GM19328 (cell line): Measurements from ENCODE around the gene CDC23.
A peak's percentile ranks its signal among the peaks of the same experiment; 100 is the strongest.
"Not testable (repeated sequence)": the region's sequence is repeated elsewhere in the genome, so short reads cannot be mapped to it uniquely, and the experiment has no call there.

Experiments
- ATAC-seq: cut with Tn5 transposase; IDR thresholded peaks from one replicate; pipeline ENCODE4 v1.9.1; 2021; ENCODE audit warnings: mild to moderate bottlenecking, moderate library complexity; ENCODE audit not compliant: unreplicated experiment

The CDC23 gene, protein sequence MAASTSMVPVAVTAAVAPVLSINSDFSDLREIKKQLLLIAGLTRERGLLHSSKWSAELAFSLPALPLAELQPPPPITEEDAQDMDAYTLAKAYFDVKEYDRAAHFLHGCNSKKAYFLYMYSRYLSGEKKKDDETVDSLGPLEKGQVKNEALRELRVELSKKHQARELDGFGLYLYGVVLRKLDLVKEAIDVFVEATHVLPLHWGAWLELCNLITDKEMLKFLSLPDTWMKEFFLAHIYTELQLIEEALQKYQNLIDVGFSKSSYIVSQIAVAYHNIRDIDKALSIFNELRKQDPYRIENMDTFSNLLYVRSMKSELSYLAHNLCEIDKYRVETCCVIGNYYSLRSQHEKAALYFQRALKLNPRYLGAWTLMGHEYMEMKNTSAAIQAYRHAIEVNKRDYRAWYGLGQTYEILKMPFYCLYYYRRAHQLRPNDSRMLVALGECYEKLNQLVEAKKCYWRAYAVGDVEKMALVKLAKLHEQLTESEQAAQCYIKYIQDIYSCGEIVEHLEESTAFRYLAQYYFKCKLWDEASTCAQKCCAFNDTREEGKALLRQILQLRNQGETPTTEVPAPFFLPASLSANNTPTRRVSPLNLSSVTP

DNA sequence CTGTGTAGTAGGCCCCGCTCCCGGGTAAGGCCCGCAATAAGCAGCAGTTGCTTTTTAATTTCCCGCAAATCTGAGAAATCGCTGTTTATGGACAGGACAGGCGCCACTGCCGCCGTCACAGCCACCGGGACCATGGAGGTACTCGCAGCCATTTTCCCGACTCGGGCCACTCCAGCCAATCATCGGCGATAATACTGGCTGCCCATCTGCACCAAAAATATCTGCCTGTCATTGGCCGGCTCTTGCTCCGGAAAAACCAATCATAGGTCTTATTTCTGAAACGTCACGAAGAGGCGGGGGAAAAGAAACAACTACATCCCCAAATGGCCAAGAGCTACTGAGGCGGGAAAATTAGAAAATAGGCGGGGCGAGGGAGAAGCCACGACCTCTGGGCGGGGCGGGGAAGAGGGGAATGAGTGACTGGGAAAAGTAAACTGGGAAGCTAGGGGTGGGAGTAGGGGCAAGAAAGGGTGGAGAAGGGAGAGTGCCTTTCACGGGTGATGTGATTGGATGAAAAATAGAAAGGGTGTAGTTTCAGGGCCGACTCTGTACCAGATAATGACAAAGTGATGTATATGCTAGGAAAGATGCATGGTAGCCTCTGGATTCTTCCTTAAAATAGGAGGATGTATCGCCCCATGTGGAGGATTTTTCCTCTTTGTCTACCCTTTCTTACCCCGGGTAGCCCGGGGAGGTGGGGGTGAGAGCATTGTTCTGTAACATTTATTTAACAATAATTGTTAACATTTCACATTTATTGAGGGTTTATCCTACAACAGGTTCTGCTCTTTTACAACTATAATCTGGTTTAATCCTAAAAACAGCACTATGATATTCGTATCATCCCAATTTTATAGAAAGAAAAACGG is at the start of gene CDC23:
TSS of gene CDC23 (minus strand) at position 163 of the 869 bp plus-strand sequence. CDS start at position 152, 11 bp downstream.
- ATAC-seq: peak; percentile 99

DNA sequence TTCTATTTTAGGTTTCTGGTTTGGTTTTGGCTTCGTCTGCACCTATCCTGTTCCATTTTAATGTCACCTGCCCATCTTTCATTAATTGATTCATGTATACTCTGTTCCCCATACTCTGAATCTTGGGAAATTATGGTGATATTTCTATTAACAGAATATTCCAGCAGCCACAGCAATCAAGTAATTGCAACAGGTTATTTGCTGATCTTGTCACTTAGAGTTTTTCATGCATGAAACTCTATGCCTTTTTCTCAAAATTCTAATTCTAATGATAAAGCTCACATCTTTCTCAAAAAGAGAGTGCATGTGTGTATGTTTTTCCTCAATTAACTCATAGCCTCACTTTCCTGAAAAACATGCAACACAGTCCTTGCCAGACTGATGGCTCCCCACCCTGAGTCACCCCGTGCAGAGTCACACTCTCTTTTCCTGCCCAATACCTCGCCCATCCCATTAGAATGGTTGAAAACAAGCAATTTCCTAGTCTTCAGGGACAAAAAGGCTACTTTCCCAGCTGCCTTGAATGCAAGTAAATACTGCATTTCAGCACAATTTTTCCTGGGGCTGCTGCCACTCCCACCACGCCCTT is 45.7 kb upstream of the CDC23 start:
- ATAC-seq: no peak

DNA sequence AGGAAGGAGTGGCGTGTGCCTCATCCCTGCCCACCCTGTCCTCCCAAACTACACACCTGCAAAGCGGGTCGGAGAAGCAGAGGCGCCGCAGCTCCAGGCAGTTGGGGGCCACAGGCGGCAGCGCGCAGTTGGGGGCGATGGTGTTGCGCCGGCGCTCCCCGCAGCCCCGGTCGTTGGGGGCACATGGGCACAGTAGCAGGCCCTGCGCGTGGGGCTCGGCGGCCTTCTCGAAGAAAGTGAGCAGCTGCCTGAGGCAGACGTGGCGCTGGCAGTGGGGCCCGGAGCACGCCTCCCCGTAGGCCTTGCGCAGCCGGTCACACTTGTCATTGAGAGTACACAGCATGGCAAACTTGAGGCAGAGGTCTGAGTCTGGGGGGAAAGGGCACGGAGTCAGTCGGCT is 44.5 kb upstream of the CDC23 start:
- ATAC-seq: no peak

DNA sequence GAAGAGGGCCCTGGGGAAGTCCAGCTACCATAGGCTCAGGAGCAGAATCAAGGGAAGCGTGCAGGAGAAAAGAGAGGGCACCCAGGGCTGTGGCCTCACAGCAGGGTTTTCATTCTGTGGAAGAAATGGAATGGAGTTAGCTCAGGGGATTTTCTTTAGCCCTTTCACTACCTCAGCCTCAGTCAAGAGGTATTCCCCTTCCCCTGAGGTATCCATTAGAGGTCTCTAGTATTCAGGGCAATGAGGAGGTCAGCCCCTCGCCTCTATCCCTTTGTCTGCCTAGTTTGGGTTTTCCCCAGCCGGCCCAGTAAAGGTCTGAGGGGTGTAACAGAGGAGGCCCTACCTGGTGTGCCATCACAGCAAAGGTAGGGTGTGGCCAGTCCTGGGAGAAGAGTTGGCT is 39.8 kb upstream of the CDC23 start:
- no peak for ATAC-seq

DNA sequence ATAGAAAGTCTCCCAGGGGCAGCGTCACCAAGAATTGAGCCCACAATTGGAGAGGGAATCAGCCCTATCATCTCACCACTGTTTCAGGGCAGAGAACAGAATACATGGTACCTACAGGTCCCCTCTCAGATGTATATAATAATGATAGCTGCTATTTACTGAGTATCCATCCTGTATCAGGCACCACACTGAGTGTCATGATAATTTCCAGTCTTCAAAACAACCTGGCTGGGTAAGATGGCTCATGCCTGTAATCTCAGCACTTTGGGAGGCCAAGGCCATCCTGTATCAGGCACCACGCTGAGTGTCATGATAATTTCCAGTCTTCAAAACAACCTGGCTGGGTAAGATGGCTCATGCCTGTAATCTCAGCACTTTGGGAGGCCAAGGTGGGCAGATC is 34.7 kb upstream of the CDC23 start:
- ATAC-seq: not testable (repeated sequence)

DNA sequence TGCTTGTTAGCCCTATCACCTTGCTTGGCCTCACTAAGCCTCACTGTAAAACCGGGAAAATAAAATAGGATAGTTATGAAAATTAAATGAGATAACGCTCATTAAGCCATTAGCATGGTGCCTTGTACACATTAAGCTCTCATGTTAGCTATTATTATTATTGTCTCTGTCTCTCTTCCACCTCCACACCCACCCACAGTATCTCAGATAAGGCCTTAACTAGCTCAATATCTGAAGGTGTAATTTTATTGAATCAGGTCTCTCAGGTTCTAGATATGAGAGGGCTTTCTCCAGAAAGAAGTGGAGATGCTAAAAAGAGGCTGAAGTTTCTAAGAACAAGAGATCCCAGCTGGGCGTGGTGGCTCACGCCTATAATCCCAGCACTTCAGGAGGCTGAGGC is 33.7 kb upstream of the CDC23 start:
- ATAC-seq: no peak

DNA sequence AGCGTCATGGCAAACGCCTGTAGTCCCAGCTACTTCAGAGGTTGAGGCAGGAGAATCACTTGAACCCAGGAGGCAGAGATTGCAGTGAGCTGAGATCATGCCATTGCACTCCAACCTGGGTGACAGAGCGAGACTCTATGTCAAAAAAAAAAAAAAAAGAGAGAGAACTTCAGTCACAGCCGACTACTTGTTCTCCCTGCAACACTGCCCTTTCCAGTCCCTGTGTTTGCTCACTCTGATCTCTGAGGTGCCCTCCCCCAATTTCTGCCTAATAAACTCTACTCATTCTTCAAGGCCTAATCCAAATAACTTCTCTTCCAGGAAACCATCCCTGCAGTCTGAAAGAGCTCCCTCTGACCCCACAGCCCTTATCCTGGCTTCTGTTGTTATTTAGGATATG is 33.2 kb upstream of the CDC23 start:
- ATAC-seq: no peak

DNA sequence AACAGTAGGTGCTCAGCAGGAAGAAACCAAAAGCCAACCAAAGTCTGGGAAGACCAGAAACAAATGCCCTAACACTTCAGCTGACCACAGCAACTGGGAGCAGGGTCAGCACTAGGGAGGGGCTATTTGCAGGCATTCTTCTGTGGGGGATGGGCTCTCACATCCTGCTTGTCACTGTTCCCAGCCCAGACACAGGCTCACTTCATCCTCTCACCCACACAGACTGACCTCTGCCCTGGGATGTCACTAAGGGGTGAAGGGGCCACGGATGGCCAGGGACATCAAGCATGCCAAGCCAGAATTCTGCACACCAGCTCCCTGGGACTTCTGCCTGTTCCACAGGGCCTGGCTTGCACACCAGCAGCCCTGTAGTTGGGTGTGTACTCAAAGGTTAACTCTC is 32.6 kb upstream of the CDC23 start:
- no peak for ATAC-seq

DNA sequence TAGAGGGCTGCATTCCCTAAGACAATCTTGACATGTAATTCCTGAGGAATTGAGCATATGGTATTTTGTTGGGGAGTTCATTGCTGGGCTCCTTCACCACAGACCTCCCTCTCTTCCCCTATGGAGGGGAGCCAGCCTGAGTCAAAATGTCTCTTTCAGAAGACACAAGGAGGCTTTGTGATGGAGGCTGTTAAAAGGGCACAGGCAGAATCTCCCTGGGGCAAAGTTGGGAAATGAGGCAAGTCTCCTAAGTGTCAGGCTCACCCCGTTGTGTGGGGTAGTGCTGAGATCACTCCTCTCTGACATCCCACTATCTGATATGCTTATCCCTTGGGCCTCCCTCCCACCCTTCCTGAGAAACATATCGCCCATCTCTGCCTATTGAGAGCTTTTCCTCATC is 30.7 kb upstream of the CDC23 start:
- ATAC-seq: no peak

DNA sequence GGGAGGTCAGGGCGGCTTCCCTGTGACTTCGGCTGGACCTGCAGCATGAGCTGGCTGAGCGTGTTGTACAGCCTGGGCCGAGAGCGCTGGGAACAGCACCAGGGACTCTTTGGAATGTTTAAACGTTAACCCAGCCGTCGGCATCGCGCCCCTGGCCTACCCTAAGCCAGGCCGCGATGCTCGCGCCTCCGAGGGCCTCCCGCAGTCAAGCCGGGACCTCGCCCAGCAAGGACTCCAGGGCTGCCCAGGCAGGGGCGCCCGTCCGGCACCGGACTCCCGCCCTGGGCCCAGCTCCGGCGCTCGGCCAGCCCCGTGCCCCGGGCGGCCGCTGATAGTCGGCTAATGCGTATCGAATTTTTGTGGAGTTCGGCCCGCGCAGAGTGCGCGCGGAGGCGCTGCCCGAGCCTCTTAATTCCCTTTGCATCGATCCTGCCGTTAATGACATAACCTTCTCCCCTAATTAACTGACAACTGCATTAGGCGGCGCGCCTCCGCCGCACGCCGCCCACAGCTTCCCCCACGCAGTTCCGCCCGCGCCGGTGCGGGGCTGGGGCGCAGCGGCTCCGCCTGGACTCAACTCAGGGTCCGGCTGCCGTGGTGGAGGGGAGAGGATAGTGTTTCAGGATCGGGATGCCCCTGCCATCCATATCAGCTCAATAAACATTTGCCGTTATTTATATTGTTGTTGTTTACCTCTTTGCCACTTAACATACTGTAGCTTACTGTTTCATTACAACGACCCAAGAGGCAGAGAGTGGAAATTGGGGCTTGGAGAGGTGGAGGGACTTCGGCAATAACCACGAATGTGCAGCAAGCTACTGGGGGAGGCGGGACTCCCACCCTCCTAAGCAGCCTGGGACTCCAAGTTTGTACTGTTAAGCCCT is 28.8 kb upstream of the CDC23 start:
- ATAC-seq: no peak

DNA sequence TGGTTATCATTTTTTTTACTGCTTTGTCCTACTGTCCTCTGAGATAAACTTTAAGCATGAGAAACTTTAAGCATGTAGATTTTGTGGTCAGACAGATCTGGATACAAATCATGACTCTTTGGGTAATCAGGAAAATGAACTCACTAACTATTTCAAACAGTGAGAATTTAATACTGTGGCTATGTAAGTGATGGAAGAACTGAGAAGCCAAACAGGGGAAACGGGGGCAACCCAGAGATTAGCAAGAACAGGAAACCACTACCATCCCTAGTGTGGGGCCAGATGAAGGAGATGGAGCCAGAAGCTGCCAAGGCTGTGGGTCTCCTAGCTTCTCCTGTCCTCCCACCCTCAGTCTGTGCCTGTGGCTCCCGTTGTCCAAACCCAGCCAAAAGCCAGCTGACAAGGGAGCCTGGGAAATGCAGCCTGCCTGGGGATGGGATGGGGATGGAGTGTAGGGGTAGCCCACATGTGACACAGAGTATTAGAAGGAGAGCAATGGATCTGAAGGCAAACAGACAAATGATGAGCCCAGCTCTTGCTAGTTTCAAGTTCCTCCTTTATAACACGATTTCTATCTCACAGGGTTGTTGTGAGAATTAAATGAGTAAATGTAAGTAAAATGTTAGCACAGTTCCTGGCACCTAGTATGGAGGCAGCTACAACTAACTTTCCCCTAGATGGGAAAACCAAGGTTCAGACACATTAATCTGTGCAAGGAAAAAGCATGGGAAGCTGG is 27.7 kb upstream of the CDC23 start:
- ATAC-seq: no peak

DNA sequence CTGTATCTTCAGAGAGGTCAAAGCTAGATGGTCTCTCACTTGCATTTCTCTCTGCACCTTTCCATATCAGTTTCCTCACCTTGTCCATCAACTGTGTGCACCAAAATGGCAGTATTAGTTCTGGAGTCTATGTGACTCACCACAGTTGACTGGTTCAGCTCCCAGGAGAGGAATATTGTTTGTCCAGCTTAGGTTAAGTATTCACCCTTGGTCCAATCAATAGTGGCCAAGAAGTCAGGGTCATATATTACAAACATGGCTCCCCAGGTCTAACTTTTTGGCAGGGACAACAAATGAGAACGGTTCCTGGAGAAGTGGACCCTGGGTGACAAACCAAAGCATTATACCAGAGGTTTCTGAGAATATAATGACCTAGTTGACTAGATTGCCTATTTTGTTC is 24.9 kb upstream of the CDC23 start:
- no peak for ATAC-seq

DNA sequence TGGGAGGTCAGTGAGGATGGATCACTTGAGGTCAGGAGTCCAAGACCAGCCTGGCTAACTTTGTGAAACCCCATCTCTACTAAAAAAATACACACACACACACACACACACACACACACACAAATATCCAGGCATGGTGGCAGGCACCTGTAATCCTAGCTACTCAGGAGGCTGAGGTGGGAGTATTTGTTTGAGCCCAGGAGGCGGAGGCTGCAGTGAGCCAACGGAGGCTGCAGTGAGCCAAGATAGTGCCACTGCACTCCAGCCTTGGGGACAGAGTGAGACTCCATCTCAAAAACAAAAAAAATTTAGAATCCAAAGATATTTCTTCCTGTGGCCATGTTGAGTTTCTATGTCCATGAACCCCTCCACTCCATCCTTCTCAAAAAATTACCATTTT is 21.5 kb upstream of the CDC23 start:
- no peak for ATAC-seq

DNA sequence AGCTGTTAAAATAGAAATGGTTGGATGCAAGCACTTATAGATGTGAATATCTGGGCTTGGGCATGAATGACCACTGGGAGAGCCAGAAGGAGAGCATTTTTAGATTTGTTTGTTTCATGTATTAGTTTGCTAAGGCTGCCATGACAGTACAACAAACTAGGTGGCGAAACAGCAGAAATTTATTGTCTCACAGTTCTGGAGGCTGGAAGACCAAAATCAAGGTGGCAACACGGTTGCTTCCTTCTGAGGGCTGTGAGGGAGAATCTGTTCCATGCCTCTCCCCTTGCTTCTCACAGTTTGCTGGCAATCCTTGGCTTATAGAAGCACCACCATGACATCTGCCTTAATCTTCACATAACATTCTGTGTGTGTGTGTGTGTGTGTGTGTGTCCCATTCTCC is 20.2 kb upstream of the CDC23 start:
- no peak for ATAC-seq

DNA sequence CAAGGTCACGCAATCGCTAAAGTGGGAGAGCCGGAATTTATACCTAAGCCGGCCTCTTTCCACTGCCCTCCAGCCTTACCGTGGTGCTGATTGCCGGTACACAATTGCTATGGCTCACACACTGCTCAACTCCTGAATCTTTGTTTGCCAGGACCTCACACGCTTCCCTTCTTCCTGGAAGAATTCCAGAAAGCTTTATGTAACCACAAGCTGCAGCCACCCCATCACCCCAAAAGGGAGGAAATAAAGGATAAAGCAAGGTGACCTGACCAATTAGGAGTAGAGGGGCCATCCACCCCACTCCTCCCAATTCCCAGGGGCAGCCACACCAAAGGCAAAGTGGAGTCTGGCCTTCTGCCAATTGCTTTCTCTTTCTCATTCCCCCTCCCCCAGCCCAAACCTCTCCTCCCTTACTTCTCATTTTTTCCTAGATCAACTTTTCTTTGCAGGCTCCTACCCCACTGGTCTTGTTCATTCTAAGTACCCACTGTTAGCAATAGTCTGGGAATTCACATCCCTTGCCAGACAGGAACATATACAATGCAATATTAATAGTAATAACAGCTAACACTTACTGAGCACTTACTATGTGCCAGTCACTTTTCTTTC is 18.0 kb upstream of the CDC23 start:
- no peak for ATAC-seq

DNA sequence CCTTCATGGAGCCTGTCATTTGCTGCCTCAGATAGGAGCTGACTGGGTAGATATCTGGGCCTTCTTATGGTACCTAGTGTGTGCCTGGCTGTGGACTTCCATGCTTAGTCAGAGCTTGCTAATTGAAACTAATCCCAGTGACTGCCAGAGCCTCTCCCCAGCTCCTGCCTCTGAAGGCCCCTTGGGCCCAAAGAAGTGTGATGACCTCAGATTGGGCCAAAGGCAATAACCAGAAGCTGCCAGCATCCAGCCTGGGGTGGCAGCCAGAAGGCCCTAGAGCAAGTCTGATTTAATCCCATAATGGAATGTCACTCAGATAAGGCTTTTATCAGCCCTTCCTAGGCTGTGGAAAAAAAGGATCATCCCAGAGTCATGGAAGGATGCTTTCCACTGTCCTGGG is 17.1 kb upstream of the CDC23 start:
- ATAC-seq: no peak

DNA sequence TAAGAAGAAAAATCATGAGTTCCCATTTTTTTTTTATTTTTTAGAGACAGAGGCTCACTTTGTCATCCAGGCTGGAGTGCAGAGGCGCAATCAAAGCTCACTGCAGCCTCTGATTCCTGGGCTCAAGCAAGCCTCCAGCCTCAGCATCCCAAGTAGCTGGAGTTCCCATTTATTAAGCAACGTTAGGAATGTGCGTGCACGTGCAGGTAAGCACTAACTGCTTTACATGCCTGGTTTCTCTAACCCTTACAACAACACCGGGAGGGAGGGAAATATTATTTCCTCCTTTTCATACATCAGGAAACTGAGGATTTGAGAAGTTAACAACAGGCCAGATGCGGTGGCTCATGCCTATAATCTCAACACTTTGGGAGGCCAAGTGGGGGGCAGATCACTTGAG is 16.3 kb upstream of the CDC23 start:
- ATAC-seq: no peak

DNA sequence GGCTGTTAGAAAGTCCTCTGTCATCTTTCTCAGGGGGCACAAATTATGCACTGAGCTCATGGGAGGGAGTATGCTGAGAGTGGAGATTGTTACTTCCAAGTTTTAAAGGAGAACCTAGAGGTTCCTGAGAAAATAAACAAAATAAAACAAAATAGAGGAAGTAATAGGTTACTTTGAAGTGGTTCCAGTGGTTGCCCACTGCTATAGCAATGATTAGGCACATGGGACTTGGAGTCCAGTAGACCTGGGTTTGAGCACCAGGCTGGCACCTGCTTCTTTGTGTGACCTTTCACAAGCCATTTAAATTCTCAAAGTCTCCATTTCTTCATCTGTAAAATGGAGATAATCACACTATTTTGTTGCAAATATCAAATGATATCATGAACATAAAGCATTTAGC is 13.8 kb upstream of the CDC23 start:
- ATAC-seq: no peak

DNA sequence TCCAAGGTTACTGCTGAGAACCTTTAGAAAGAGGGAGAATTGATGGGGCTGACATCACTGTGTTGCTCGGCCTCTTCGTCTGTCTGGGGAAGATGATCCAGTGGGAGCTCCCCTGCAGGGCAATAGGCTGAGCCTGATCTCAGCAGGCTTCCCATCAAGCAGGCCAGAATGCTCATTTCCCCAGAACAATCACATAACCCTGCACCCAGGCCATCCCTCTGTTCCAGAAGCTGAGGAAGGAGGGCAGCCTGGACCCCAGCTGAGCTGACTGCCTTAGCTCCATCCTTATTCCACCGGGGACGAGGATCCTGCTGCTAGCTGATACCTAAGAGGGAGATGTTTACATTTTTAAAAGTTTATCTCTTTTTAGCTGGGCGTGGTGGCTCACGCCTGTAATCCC is 11.6 kb upstream of the CDC23 start:
- no peak for ATAC-seq
